ENCODE measurements around the gene TUBGCP4. TPM values are rescaled to one million over a fixed set of nuclear protein-coding genes. Genes with fewer than 3 reads are reported as not detected.

Gene TUBGCP4
- total RNA-seq, 1 experiment from 2014 or later, result 38.6 TPM

DNA sequence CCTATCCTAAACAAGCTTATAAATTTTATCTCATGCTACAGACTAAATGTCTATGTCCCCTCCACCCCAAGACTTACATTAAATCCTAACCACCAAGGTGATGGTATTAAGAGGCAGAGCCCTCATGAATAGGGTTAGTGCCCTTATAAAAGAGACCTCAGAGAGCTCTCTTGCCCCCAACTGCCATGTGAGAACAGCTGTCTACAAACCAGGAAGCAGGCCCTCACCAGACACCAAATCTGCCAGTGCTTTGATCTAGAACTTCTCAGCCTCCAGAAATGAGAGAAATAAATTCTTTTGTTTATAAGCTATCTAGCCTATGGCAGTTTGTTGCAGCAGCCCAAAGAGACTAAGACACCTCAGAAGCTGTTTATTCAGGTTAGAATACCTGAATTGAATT is 63.5 kb downstream of the TUBGCP4 start:
- RAD21 ChIA-PET (ENCODE audit: low non-redundant PET in 1 of 2, low total read pairs in 2 of 2, uncharacterized antibody in 2 of 2, unreplicated experiment in 2 of 2), result no interaction called here
- no peaks in the 10 kb centered on the region for H3K9me3 ChIP-seq (ENCODE audit: control insufficient read depth in 1 of 2, insufficient read depth in 1 of 2, low read depth in 1 of 2, low read length in 2 of 2)
- no peaks in the 10 kb centered on the region for H3K27me3 ChIP-seq (ENCODE audit: insufficient read depth, low read length)
- POLR2A ChIA-PET, result no interaction called here
- ATAC-seq, result no peak
- H3K4me3 ChIP-seq (replicated peaks in 1 of 2; ENCODE audit: low read depth in 1 of 2, low read length in 2 of 2), result no peak overlapping the region
- H3K4me2 ChIP-seq (ENCODE audit: low read length), result no peak overlapping the region
- DNase-seq (ENCODE audit: low read depth, low spot score), result no peak
- H3K4me1 ChIP-seq (ENCODE audit: control insufficient read depth in 1 of 2, insufficient read depth in 2 of 2, low read length in 2 of 2), result no peaks in the 10 kb centered on the region
- no peak overlapping the region for H2AFZ ChIP-seq (ENCODE audit: low read depth, low read length, poor library complexity, severe bottlenecking)
- no peaks in the 10 kb centered on the region for H3K79me2 ChIP-seq (ENCODE audit: insufficient read depth, low read length)
- TF ChIP-seq TCF7L2 (IDR thresholded peaks at IDR 0.05; ENCODE audit: borderline replicate concordance, extremely low read depth, insufficient read depth, insufficient read length) (no peak), SIN3A (IDR thresholded peaks at IDR 0.05; ENCODE audit: low read depth) (no peak)
- CTCF ChIA-PET, result interaction anchor here (1.8 kb wide), 1 partner anchor 58 kb away, joined by 5 read pairs; no protein-coding TSS in a partner anchor
- H3K9ac ChIP-seq (ENCODE audit: low read length), result no peak overlapping the region
- H3K36me3 ChIP-seq (ENCODE audit: control insufficient read depth in 1 of 2, insufficient read depth in 2 of 2, low read length in 2 of 2), result peaks cover 6 to 14% of the 10 kb centered on the region in 2 experiments; a peak in 3 of 4 replicates
- H4K20me1 ChIP-seq (ENCODE audit: insufficient read depth), result no peaks in the 10 kb centered on the region
- intact Hi-C loops (cut with micrococcal nuclease), result no loop called here
- no peak overlapping the region for H3K27ac ChIP-seq (ENCODE audit: low read depth, low read length)
- H3K9me2 ChIP-seq (ENCODE audit: insufficient read depth), result no peaks in the 10 kb centered on the region
- no TSS peak for BruUV-seq (replicated peaks)

GRCh38 chr15:43436395-43436794 is 65.5 kb downstream of the TUBGCP4 start:
- Histone ChIP-seq H4K20me1 (ENCODE audit: insufficient read depth) (no peaks in the 10 kb centered on the region), H3K36me3 (ENCODE audit: control insufficient read depth in 1 of 2, insufficient read depth in 2 of 2, low read length in 2 of 2) (peaks cover 0 to 14% of the 10 kb centered on the region in 2 experiments; a peak in 3 of 4 replicates), H3K9ac (ENCODE audit: low read length) (no peak overlapping the region), H3K4me3 (replicated peaks in 1 of 2; ENCODE audit: low read depth in 1 of 2, low read length in 2 of 2) (no peak overlapping the region), H3K27me3 (ENCODE audit: insufficient read depth, low read length) (no peaks in the 10 kb centered on the region), H3K4me2 (ENCODE audit: low read length) (no peak overlapping the region), H2AFZ (ENCODE audit: low read depth, low read length, poor library complexity, severe bottlenecking) (no peak overlapping the region), H3K27ac (ENCODE audit: low read depth, low read length) (no peak overlapping the region), H3K9me3 (ENCODE audit: control insufficient read depth in 1 of 2, insufficient read depth in 1 of 2, low read depth in 1 of 2, low read length in 2 of 2) (no peaks in the 10 kb centered on the region), H3K79me2 (ENCODE audit: insufficient read depth, low read length) (no peaks in the 10 kb centered on the region), H3K4me1 (ENCODE audit: control insufficient read depth in 1 of 2, insufficient read depth in 2 of 2, low read length in 2 of 2) (peaks cover 6 to 10% of the 10 kb centered on the region in 2 experiments; a peak in 3 of 4 replicates), H3K9me2 (ENCODE audit: insufficient read depth) (no peaks in the 10 kb centered on the region)
- TF ChIP-seq EZH2 (IDR thresholded peaks at IDR 0.05) (no peak), SRF (IDR thresholded peaks at IDR 0.05; ENCODE audit: low read depth) (no peak), EZH2phosphoT487 (IDR thresholded peaks at IDR 0.05; ENCODE audit: borderline replicate concordance) (no peak), YY1 (IDR thresholded peaks at IDR 0.05; ENCODE audit: extremely low read depth, insufficient replicate concordance, low read depth, low read length) (no peak), EGR1 (IDR thresholded peaks at IDR 0.05; ENCODE audit: low read depth) (no peak), RAD21 (IDR thresholded peaks at IDR 0.05; ENCODE audit: low read depth) (no peak), SP1 (IDR thresholded peaks at IDR 0.05; ENCODE audit: low read depth) (no peak)
- RAD21 ChIA-PET (ENCODE audit: low non-redundant PET in 1 of 2, low total read pairs in 2 of 2, uncharacterized antibody in 2 of 2, unreplicated experiment in 2 of 2), result no interaction called here
- BruUV-seq (replicated peaks), result no TSS peak
- CTCF ChIA-PET, result no interaction called here
- ATAC-seq (no peak), DNase-seq (ENCODE audit: low read depth, low spot score) (no peak)
- intact Hi-C loops (cut with micrococcal nuclease), result no loop called here
- POLR2A ChIA-PET, result no interaction called here
